Lung (tissue), 12 donors: ENCODE data around the gene CAMK2B. TPM values are rescaled to one million over a fixed set of nuclear protein-coding genes. Genes with fewer than 3 reads are reported as not detected.
A peak's percentile ranks its signal among the peaks of the same experiment; 100 is the strongest.

Experiments
- ATAC-seq: fragments of 200-7000 bp; cut with Tn5 transposase; one replicate; pipeline ENCODE4 v1.9.1; 2020; ENCODE audit warnings: moderate number of reproducible peaks; ENCODE audit not compliant: insufficient read depth, low FRiP score
- DNase-seq, 3 donors: peaks; one replicate each; pipeline ENCODE4 v3.0.0-alpha.2; 2013 to 2017
- H3K27ac ChIP-seq, 2 donors: one replicate each; pipeline ENCODE4 v1.5.1; 2013; ENCODE audit warnings: mild to moderate bottlenecking in 2 of 2, moderate library complexity in 2 of 2, control low read depth in 1 of 2, inconsistent platforms in 1 of 2, low read depth in 1 of 2, low read length in 1 of 2
- H3K27me3 ChIP-seq, 3 donors: one replicate each; pipeline ENCODE4 v1.5.1; 2013; ENCODE audit warnings: low read length in 2 of 3; ENCODE audit not compliant: control insufficient read depth in 3 of 3, insufficient read depth in 3 of 3
- H3K36me3 ChIP-seq, 4 donors: one replicate each; pipeline ENCODE4 v1.5.1; 2013; ENCODE audit warnings: low read length in 4 of 4, mild to moderate bottlenecking in 1 of 4, moderate library complexity in 1 of 4; ENCODE audit not compliant: control insufficient read depth in 4 of 4, insufficient read depth in 4 of 4
- H3K4me1 ChIP-seq, 5 donors: one replicate each; pipeline ENCODE4 v1.5.1; 2013; ENCODE audit warnings: low read length in 5 of 5, mild to moderate bottlenecking in 2 of 5, moderate library complexity in 1 of 5; ENCODE audit not compliant: control insufficient read depth in 5 of 5, insufficient read depth in 5 of 5
- H3K4me3 ChIP-seq: one replicate; pipeline ENCODE4 v1.5.1; 2013; ENCODE audit warnings: mild to moderate bottlenecking, control low read depth, moderate library complexity
- H3K9ac ChIP-seq, 2 donors: one replicate each; pipeline ENCODE4 v1.5.1; 2013; ENCODE audit warnings: low read length in 2 of 2, control low read depth in 1 of 2; ENCODE audit not compliant: insufficient read depth in 1 of 2
- H3K9me3 ChIP-seq, 4 donors: one replicate each; pipeline ENCODE4 v1.5.1; 2013; ENCODE audit warnings: low read length in 3 of 4, mild to moderate bottlenecking in 1 of 4, moderate library complexity in 1 of 4; ENCODE audit not compliant: control insufficient read depth in 4 of 4, insufficient read depth in 3 of 4
- WGBS, 2 donors: extraction: QIAGEN DNeasy Blood & Tissue Kit; methylation state at CpG; one replicate each; pipeline ENCODE4 v1.1.7; 2013; 5-methylcytosine and 5-hydroxymethylcytosine counted together
- polyA plus RNA-seq, 2 donors: library from polyadenylated mRNA; stranded (reverse); fragments of 200-250 nt; gene quantifications; one replicate each; pipeline ENCODE4 v1.2.1, GENCODE V29; 2013
- total RNA-seq, 2 donors: library from RNA; depleted of rRNA in 1 of 2; stranded (reverse); fragments of >200 nt in 1 of 2; gene quantifications; one replicate each; pipeline ENCODE4 v1.2.1, GENCODE V29; 2014 to 2021
- TF ChIP-seq, protein P1 (sequence below): IDR thresholded peaks from 2 replicates; pipeline ENCODE4 v1.5.1; 2012; ENCODE audit warnings: mild to moderate bottlenecking; ENCODE audit errors: control extremely low read depth, extremely low read depth
- donor health status: control.
- donor health status: control.
- donor health status: Bipolar disorder and iron deficiency.
- donor health status: healthy.
- donor health status: DM: yes; HTN: yes; CAD: no.

Gene CAMK2B
- total and polyA plus RNA-seq, 4 donors = 0.12 to 0.80 (median 0.33) TPM

DNA sequence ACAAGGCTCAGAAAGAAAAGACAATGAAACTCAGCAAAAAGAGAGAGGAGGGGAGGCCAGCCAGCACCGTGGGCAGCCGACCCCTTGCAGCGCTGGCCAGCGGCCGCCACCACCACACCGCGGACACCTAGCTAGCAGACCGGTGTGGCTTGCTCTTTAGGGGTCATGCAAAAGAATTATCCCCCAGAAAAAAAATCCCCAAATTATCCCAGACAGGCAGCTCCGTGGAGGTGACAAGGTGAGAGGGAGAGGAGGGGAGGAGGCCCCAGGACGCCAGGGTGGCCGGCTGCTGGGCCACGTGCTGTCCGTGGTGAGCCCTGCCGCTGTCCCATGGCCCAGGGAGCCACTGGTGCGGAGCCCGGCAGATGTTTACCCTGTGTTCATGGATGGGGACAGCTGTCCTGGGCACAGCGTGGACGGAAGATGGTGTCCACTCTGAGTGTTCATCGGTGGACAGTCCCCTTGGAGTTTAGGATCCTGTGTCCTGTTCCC, 108.1 kb downstream of the CAMK2B start:
- WGBS, 2 donors = 84 to 89% methylated on average over 19 of the region's 19 CpGs
- Histone ChIP-seq H3K36me3 (peaks cover 0 to 16% (median 1%) of the 10 kb centered on the region in 4 donors), H3K27ac (no peak overlapping the region), H3K4me1 (peaks cover 0 to 7% (median 0%) of the 10 kb centered on the region in 5 donors), H3K9ac (no peak overlapping the region), H3K4me3 (no peak overlapping the region), H3K9me3 (peaks cover 0 to 14% (median 0%) of the 10 kb centered on the region in 4 donors), H3K27me3 (no peaks in the 10 kb centered on the region)
- no peak for DNase-seq
- TF ChIP-seq, protein P1, sequence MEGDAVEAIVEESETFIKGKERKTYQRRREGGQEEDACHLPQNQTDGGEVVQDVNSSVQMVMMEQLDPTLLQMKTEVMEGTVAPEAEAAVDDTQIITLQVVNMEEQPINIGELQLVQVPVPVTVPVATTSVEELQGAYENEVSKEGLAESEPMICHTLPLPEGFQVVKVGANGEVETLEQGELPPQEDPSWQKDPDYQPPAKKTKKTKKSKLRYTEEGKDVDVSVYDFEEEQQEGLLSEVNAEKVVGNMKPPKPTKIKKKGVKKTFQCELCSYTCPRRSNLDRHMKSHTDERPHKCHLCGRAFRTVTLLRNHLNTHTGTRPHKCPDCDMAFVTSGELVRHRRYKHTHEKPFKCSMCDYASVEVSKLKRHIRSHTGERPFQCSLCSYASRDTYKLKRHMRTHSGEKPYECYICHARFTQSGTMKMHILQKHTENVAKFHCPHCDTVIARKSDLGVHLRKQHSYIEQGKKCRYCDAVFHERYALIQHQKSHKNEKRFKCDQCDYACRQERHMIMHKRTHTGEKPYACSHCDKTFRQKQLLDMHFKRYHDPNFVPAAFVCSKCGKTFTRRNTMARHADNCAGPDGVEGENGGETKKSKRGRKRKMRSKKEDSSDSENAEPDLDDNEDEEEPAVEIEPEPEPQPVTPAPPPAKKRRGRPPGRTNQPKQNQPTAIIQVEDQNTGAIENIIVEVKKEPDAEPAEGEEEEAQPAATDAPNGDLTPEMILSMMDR = no peak
- ATAC-seq = no peak

DNA sequence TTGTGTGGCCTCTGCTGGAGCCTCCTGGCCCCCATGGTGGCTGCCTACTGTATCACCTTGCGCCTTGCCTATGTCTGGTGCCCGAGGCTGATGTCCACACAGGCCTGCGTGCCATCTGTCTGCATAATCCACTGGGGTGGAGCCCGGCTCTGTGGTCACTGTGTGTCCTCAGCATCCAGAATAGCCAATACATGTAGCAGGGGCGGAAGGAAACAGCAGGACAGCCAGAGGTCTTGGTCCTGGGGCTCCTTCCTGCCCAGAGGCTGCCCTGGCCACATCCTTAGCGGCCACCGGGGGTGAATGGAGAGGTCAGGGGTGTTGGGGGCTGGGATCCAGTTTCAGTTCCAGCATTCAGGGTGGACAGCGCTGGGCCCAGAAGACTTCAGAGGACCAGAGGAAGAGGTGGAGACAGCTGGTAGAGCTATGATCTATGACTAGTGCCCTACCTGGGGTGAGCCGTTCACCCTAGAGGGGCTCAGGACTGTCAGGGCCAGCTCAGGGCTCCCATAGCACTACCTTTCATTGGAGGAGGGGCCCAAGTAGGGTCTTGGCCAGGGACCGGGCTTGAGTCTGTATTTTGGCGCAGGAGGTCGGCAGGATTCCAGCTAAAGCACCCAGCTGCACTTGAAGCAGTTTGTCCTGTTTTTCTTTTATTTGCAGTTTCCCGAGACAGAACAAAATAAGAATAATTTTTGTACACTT, 108.7 kb downstream of the CAMK2B start:
- WGBS, 2 donors = 78 to 80% methylated on average over 13 of the region's 13 CpGs
- H3K9ac ChIP-seq = no peak overlapping the region
- peak in 2 of 3 donors; percentile 7 to 30 for DNase-seq

DNA sequence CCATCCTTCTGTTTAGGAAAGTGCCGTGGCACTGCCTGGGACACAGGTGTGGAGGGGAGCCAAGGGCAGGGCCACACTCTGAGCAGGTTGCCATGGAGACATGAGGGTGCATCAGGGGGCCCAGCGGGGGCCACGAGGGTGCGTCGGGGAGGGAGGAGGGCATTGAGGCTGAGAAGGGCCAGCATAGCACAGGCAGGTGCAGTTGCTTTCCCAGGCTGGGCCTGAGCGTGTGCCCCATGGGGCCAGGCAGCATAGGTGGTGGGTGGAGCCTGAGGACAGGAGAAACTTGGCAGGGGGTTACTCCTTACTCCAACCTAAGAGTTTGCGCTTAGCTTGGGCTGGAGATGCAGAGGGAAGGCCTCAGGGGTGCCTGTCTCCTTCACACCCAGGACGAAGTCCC, 109.4 kb downstream of the CAMK2B start:
- no peak for DNase-seq
- TF ChIP-seq, protein P1 = no peak
- 70 to 84% methylated on average over 8 of the region's 8 CpGs for WGBS, 2 donors
- Histone ChIP-seq H3K9ac (no peak overlapping the region), H3K27ac (no peak overlapping the region), H3K27me3 (no peaks in the 10 kb centered on the region), H3K4me1 (peaks cover 0 to 7% (median 0%) of the 10 kb centered on the region in 5 donors), H3K9me3 (peaks cover 0 to 14% (median 0%) of the 10 kb centered on the region in 4 donors), H3K4me3 (no peak overlapping the region), H3K36me3 (peaks cover under 1 to 26% (median 8%) of the 10 kb centered on the region in 4 donors)
- no peak for ATAC-seq

More for the DNA sequence above, 108.7 kb downstream of the CAMK2B start:
- Histone ChIP-seq H3K9me3 (peaks cover 0 to 14% (median 0%) of the 10 kb centered on the region in 4 donors), H3K4me1 (peaks cover 0 to 7% (median 0%) of the 10 kb centered on the region in 5 donors), H3K27me3 (no peaks in the 10 kb centered on the region), H3K27ac (no peak overlapping the region), H3K36me3 (peaks cover 0 to 21% (median 3%) of the 10 kb centered on the region in 4 donors), H3K4me3 (no peak overlapping the region)
- ATAC-seq = no peak
- TF ChIP-seq, protein P1 = no peak
